Effector CD8-positive, alpha-beta T cell (primary cell): ENCODE results near the gene CTDSPL.
A peak's percentile ranks its signal among the peaks of the same experiment; 100 is the strongest.

ENCODE experiments used
- DNase-seq: peaks from one replicate; lab custom pipeline; 2025; lab: John Stamatoyannopoulos, UW

The CTDSPL gene

GRCh38 chr3:38001456-38002081 lies 139.9 kb downstream of the CTDSPL start:
- DNase-seq, result no peak

DNA sequence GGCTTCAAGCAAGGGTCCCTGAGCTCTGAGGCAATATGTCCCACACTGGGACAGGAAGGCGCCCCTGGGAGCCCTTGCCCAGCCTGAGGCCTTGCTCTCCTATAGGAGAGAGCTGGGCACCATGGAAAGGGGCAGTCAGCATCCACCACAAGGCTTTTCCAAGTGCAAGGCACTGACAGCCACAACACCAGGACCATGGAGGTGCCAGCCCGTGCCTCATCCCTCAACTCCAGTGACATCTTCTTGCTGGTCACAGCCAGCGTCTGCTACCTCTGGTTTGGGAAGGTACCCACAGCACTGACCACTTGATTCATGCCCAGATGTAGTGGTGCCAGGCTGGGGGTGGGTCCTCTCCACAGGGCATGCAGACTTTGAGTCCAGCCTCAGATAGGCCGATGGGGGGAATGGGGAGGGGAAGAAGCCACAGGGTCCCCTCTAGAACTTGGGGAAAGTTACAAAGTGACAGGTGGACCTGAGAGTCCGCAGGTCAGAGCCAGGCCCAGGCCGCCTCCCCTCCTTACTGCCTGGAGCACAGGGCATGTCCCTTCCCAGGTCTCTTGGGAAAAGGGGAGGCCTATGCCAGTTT lies 140.7 kb downstream of the CTDSPL start:
- no peak for DNase-seq

- DNase-seq, result no peak
Observed at GRCh38 chr3:38002940-38003339, 141.3 kb downstream of the CTDSPL start.

GRCh38 chr3:38003371-38003816 lies 141.7 kb downstream of the CTDSPL start:
- DNase-seq, result peak; percentile 50

GRCh38 chr3:38003817-38004414 lies 142.2 kb downstream of the CTDSPL start:
- no peak for DNase-seq

DNA sequence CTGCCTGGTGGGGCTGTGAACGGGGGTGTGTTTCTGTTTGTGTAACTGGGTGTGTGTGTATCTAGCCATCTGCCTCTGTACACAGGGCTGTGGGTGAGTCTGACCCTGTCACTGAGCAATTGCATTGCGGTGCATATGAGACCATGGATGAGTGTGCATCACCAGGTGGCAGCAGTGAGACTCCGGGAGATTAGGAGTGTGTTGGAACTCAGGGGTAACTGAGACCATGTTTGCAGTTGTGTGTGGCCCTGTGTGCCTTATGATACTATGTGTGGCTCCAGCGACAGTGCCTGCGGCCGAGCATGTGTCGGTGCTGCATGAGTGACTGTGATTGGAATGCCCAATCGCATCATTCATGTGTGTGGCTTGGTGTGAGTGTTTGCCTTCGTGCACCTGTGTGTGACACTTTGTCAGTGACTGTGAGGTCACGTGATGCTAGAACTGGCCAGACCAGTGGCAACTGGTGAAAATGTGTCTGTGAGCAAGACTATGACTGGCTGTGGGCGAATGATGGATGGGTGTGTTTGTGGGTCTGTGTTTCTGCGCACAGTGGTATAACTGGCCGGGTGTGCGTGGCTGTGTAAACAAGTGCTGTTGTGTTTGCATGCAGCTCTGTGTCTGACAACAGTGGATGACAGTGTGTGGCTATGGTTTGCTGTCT lies 142.9 kb downstream of the CTDSPL start:
- no peak for DNase-seq

GRCh38 chr3:38005076-38006020 lies 143.7 kb downstream of the CTDSPL start:
- DNase-seq, result no peak

DNA sequence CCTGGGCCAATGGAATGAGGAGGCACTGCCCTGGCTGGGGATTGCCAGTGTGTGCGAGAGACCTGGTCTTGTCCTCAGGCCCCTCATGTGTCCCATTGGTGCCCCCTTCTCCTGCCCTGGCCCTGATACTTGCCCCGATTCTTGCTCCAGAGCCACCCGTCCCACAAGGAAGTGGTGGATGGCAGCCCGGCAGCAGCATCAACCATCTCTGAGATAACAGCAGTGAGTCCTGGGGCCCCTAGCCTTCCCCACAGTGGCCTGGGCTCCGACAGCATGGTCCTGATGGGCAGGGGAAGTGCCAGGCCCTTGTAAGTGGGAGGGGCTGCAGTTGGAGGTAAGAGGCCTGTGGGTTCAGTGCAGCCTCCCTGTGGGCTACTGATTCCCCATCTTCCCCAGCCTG lies 144.4 kb downstream of the CTDSPL start:
- no peak for DNase-seq

GRCh38 chr3:38006445-38006995 lies 144.8 kb downstream of the CTDSPL start:
- DNase-seq, result no peak

GRCh38 chr3:38007754-38008090 lies 146.0 kb downstream of the CTDSPL start:
- DNase-seq, result no peak

DNA sequence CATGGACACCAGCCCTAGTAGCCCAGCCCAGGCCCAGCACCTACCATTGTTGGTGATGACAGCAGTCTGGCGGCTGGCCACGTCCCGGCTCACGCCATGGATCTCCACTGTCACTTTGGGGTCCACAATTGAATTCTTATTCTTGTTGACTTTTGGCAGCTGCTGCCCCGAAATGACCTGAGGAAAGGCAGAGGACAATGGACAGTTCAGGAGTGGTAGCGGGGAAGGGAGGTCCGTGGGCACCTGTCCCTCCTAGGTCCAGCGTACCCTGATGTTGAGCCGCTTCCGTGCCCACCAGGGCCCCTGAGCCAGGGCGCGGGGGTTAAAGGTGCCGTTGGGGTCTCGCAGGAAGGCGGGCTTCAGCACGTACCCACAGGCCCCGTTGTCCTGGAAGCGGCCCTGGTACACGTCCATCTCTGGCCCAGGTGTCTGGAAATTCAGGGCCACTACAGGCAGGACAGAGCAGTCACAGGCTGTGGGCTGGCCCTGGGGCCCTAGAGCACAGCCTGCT lies 146.6 kb downstream of the CTDSPL start:
- no peak for DNase-seq

DNA sequence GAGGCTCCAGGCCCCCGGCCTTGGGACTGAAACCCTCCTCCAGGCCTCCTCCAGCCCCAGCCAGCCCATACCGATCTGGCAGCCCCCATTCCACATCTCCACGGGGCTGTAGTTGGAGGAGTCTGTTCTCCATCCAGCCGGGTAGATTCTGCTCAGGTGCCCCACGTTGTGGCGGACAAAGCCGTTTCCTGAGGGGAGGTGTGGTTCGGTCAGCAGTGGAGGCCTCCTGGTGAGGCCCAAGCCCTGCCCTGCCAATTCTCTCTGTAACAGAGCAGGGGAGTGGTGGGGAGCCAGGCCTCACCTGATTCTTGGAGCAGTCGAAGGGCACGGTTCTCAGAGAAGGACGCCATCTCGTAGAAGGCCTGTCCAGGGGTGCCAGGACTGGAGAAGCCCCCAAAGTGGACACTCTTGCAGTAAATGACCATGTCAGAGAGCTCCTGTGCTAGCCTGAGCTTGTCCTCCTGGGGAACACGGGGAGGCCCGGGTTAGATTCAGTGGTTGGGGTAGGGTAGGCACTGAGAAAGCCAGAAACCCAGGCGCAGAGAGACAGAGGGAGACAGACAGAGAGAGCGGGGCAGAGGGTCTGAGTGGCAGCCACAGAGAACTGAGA lies 147.4 kb downstream of the CTDSPL start:
- no peak for DNase-seq

GRCh38 chr3:38009807-38010591 lies 148.3 kb downstream of the CTDSPL start:
- no peak for DNase-seq

GRCh38 chr3:38011111-38011510 lies 149.4 kb downstream of the CTDSPL start:
- no peak for DNase-seq

DNA sequence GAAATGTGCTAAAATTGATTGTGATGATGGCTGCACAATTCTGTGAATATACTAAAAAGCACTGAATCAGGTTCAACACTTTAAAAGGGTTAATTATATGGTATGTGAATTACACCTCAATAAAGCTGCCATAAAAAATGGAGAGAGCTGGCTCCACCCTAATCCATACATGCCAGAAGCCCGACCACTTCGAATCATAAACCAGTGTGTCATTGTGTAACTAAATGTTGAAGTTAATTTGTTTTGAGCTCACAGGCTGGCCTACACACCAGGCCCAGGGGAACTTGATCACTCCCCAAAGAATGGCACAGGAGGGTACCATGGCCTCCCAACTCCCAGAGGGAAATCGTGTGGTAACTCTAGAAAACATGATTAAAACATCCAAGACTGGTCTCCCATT lies 153.8 kb downstream of the CTDSPL start:
- DNase-seq, result no peak

GRCh38 chr3:38015984-38016383 lies 154.3 kb downstream of the CTDSPL start:
- DNase-seq, result no peak

GRCh38 chr3:38016410-38016809 lies 154.7 kb downstream of the CTDSPL start:
- no peak for DNase-seq

GRCh38 chr3:38016847-38017444 lies 155.3 kb downstream of the CTDSPL start:
- DNase-seq, result no peak

- DNase-seq, result no peak
Observed at GRCh38 chr3:38017445-38018295, 156.0 kb downstream of the CTDSPL start.
